Chondrocyte (in vitro differentiated cells): ENCODE data around the gene VWA3A. TPM values are rescaled to one million over a fixed set of nuclear protein-coding genes. Genes with fewer than 3 reads are reported as not detected.
"Not testable (repeated sequence)": the region's sequence is repeated elsewhere in the genome, so short reads cannot be mapped to it uniquely, and the experiment has no call there.

Experiments used
- DNase-seq: peaks from one replicate; pipeline ENCODE4 v3.0.0; 2021; ENCODE audit warnings: mixed read lengths, low spot score
- H3K27ac Mint-ChIP-seq: one replicate; pipeline ENCODE4 v1.8.0; 2021; ENCODE audit warnings: mild to moderate bottlenecking, moderate library complexity, mixed read lengths; ENCODE audit not compliant: unreplicated experiment
- H3K27me3 Mint-ChIP-seq: 2 replicates; pipeline ENCODE4 v1.8.0; 2021; ENCODE audit warnings: low read depth, mixed read lengths
- H3K36me3 Mint-ChIP-seq: 2 replicates; pipeline ENCODE4 v1.8.0; 2021; ENCODE audit warnings: low read depth, mixed read lengths
- H3K4me1 Mint-ChIP-seq: 2 replicates; pipeline ENCODE4 v1.8.0; 2021; ENCODE audit warnings: low read depth, mild to moderate bottlenecking, mixed read lengths
- H3K4me3 Mint-ChIP-seq: one replicate; pipeline ENCODE4 v1.8.0; 2021; ENCODE audit warnings: mild to moderate bottlenecking, moderate library complexity, mixed read lengths; ENCODE audit not compliant: unreplicated experiment
- H3K9me3 Mint-ChIP-seq: 2 replicates; pipeline ENCODE4 v1.8.0; 2021; ENCODE audit warnings: low read depth, mixed read lengths
- total RNA-seq: library from RNA; stranded (reverse); gene quantifications from 3 replicates; pipeline ENCODE4 v1.2.1, GENCODE V29; 2021
- TF ChIP-seq, protein P1 (sequence below): fragments of 200-600 bp; sonication (generic); IDR thresholded peaks from 2 replicates; pipeline ENCODE4 v1.5.0; 2021; ENCODE audit warnings: antibody characterized with exemption, mild to moderate bottlenecking, moderate library complexity

The VWA3A gene
- total RNA-seq, 1 donor from 2014 or later, result not detected

DNA sequence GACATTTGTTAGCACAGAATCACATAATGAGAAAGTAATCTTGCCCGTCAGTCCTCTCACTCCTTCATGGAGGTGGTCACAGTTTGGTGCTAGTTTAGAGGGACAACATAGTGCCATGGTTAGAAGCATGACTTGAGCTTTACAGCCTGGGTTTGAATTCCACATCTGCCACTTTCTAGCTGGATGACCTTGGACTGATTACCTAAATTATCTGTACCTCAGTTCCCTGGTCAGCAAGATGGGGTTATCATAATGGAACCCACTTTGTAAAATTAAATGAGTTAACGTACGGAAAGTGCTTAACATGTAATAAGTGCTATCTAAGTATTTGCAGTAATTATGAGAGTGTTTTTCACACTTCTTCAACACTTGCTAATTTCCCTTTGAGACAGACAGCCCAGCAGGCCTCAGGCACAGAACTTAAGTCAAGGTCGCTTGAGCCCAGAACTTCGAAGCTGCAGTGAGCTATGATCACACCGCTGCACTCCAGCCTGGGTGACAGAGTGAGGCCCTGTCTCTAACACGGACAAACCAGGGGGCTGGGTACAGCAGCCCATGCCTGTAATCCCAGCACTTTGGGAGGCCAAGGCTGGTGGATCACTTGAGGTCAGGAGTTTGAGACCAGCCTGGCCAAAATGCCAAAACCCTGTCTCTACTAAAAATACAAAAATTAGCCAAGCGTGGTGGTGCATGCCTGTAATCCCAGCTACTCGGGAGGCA lies 7.1 kb downstream of the VWA3A start:
- peaks cover 2% of the 10 kb centered on the region for H3K4me1 Mint-ChIP-seq
- H3K27ac Mint-ChIP-seq, result no peak overlapping the region
- TF ChIP-seq, protein P1, sequence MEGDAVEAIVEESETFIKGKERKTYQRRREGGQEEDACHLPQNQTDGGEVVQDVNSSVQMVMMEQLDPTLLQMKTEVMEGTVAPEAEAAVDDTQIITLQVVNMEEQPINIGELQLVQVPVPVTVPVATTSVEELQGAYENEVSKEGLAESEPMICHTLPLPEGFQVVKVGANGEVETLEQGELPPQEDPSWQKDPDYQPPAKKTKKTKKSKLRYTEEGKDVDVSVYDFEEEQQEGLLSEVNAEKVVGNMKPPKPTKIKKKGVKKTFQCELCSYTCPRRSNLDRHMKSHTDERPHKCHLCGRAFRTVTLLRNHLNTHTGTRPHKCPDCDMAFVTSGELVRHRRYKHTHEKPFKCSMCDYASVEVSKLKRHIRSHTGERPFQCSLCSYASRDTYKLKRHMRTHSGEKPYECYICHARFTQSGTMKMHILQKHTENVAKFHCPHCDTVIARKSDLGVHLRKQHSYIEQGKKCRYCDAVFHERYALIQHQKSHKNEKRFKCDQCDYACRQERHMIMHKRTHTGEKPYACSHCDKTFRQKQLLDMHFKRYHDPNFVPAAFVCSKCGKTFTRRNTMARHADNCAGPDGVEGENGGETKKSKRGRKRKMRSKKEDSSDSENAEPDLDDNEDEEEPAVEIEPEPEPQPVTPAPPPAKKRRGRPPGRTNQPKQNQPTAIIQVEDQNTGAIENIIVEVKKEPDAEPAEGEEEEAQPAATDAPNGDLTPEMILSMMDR, result peak; percentile 67
- peaks cover 27% of the 10 kb centered on the region for H3K27me3 Mint-ChIP-seq
- no peak for DNase-seq
- H3K4me3 Mint-ChIP-seq, result no peak overlapping the region
- no peaks in the 10 kb centered on the region for H3K36me3 Mint-ChIP-seq
- no peaks in the 10 kb centered on the region for H3K9me3 Mint-ChIP-seq

DNA sequence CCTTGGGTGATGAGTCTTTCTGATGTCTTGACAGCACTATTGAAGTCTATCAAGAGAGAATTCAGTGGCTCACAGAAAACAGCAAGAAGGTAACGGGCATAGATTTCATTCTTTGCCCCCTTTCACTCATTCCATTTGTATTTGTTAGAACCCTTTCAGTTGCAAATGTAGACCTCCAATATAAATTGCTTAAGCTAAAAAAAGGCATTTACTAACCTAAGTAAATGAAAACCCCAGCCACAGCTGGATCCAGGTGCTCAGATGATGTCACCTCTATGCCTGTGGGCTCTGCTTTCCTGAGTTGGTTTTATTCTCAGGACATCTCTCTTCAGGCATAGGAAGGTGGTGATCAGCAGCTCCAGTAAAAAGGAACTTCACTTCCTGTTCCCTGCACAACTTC lies 11.1 kb downstream of the VWA3A start:
- peaks cover 22% of the 10 kb centered on the region for H3K27me3 Mint-ChIP-seq
- no peak overlapping the region for H3K27ac Mint-ChIP-seq
- TF ChIP-seq, protein P1, result no peak
- no peaks in the 10 kb centered on the region for H3K36me3 Mint-ChIP-seq
- no peak for DNase-seq
- no peaks in the 10 kb centered on the region for H3K9me3 Mint-ChIP-seq
- H3K4me3 Mint-ChIP-seq, result no peak overlapping the region
- H3K4me1 Mint-ChIP-seq, result peaks cover 2% of the 10 kb centered on the region

DNA sequence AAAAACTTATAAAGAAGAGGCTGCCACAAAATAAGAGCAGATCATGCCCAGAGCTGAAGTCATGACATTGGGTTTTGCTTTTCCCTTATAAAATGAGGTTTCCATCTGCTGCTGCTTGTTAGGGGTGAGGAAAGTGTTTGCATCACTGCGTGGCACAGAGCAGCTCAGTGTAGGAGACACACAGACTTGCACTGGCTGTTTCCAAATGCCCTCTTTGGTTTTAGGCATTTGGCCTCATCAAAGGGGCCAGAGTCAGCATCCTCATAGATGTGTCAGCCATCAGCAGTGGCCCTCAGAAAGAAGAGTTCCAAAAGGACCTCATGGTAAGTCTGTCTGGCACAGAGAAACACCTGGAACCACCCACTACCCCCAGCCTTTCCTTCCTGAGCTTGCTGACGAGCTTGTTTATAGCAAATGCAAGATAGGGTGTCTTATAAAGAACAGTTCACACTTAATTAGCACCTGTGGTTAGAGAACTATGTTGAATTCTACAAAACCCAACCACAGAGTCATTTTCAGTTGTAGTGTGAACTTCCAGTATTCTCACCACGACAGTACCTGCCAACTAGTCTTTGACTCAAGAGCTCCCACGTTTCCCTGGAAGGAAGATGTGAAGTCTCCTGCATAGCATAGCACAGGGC lies 17.0 kb downstream of the VWA3A start:
- TF ChIP-seq, protein P1, result no peak
- H3K36me3 Mint-ChIP-seq, result no peaks in the 10 kb centered on the region
- H3K27me3 Mint-ChIP-seq, result peaks cover 42% of the 10 kb centered on the region
- H3K4me3 Mint-ChIP-seq, result no peak overlapping the region
- DNase-seq, result no peak
- H3K4me1 Mint-ChIP-seq, result no peaks in the 10 kb centered on the region
- no peak overlapping the region for H3K27ac Mint-ChIP-seq
- no peaks in the 10 kb centered on the region for H3K9me3 Mint-ChIP-seq

DNA sequence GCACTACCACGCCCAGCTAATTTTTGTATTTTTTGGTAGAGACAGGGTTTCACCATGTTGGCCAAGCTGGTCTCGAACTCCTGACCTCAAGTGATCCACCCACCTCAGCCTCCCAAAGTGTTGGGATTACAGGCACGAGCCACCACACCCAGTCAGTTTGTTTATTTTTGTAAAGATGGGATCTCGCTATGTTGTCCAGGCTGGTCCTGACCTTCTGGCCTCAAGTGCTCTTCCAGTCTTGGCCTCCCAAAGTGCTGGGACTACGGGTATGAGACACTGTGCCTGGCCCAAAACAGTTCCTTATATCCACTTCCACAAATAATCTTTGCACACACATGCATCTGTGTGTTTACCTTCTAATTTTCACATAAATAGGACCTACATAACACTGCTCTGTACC lies 19.3 kb downstream of the VWA3A start:
- H3K27me3 Mint-ChIP-seq, result peaks cover 39% of the 10 kb centered on the region
- not testable (repeated sequence) for H3K27ac Mint-ChIP-seq, H3K4me3 Mint-ChIP-seq, DNase-seq, H3K4me1 Mint-ChIP-seq, H3K36me3 Mint-ChIP-seq, H3K9me3 Mint-ChIP-seq

DNA sequence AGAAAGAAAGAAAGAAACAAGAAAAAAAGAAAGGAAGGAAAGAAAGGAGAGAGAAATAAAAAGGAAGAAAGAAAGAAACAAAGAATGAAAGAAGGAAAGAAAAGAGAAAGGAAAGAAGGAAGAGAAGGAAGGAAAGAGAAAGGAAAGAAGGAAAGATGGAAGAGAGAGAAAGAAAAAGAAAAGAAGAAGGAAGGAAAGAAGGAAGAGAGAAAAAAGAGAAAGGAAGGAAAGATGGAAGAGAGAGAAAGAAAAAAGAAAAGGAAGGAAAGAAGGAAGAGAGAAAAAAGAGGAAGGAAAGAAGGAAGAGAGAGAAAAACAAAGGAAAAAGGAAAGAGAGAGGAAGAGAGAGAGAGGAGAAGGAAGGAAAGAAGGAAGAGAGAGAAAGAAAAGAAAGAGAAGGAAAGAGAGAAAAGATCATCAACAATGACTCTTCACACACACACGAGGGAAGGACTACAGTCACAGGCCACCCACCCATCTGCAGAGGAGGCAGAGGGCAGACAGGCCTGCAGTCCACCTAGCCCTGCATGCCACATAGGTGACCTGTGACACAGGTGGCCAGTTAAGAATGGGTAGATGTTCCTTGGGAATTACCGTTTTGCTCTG lies 23.9 kb downstream of the VWA3A start:
- Mint-ChIP-seq H3K36me3 (no peaks in the 10 kb centered on the region), H3K9me3 (no peaks in the 10 kb centered on the region), H3K27ac (no peak overlapping the region), H3K4me1 (no peaks in the 10 kb centered on the region), H3K4me3 (no peak overlapping the region), H3K27me3 (peaks cover 7% of the 10 kb centered on the region)
- TF ChIP-seq, protein P1, result no peak
- DNase-seq, result no peak
